Stimulated activated CD4-positive, alpha-beta T cell treated with anti-CD3 and anti-CD28 coated beads, Interleukin-4, amount 100 ng/mL, for 48 hours (primary cell): Measurements from ENCODE around the gene BNIPL.

Source experiments
- DNase-seq, 2 donors: peaks; one replicate each; pipeline ENCODE4 v3.0.0-alpha.2; 2020; ENCODE audit warnings: low read depth in 2 of 2

Gene BNIPL

DNA sequence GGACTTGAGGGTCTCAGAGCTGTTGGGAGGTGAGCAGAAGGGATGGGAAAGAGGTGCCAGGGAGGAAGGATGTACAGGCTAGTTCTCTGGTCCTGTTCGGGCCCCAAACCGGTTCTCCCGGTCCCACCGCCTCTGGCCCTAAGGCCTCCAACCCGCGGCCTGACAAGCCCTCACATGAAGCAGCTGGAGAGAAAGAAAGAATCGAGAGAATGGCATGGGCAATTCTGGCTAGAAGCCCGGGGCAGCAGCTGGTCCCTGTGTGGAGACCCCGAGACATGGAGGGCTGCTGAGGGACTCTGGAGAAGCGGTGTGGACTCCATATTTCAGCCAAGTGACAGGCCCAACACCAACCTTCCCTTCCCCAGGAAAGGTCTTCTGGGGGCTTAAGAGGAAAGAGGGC is 22.3 kb downstream of the BNIPL start:
- DNase-seq = no peak

GRCh38 chr1:151059109-151060006 is 23.0 kb downstream of the BNIPL start, which contains the start of gene CDC42SE1:
Gene CDC42SE1 (minus strand): TSS chr1:151059622. CDS start chr1:151055730, 3,892 bp downstream.
- peak; percentile 75 to 84 for DNase-seq

DNA sequence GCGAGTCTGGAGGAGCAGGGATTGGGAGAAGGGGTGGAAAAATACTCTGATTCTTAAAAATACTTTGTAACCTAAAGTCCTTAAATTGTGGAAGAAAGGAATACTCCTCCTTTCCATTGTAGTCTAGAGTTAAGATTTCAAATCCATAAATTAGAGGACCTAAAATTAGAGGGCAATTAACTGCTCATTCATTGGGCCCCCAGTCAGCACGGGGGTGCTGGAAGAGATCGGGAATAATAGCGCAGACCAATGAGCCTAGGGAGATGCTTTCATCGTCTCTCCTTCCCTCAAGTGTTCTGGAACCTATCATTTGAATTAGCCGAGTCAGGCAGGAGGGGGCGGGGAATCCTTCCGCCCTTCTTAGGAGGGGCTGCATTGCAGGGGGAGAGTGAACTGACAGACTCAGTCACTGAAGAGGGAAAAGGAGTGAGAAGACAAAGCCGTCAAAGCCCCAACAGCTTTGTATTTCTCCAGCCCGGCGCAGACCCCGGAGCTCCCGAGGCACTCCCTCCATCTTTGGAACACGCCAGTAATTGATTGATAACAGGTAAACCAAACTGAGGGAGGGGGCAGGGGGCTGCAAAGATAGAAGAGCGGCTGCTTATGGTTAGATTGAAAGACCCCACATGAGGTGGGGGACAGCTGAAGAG is 23.7 kb downstream of the BNIPL start, which contains the start of gene MLLT11:
TSS of gene MLLT11 (plus strand) at position 391 of the 650 bp plus-strand sequence. CDS start 6,828 bp downstream, outside the sequence.
- DNase-seq = no peak

- DNase-seq = no peak
These were observed 24.5 kb downstream of the BNIPL start for GRCh38 chr1:151060657-151061421.

- DNase-seq = no peak
These were observed 25.3 kb downstream of the BNIPL start for GRCh38 chr1:151061704-151062103.

DNA sequence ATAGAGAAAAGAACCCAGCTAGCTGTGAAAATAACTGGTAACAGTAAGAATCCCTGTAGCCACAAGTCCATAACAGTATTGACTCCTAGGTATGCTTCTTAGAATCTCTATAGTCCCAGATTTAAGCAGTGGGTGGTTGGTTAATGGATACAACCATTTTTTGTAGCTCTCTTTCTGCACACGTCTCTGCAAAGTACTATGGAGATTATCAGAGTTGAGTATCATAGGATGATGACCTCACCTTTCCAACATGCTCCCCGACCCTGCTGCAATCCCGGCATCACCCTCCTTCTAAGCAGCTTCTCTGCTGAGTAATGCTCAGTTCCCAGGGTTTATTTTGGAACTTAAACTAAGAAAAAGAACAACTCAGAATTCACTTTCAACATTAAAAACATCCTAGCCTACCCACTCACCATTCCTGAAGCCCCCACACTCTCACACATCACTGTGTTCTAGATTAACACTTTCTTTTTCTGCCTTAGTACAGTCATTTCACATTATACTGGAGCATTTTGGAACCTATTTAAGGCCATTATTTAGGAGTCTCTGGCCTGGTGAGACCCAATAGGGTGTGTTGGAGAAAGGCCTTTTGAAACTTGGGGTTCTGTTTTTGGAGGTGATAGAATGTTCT is 26.5 kb downstream of the BNIPL start:
- no peak for DNase-seq

- DNase-seq = no peak
These were observed 28.8 kb downstream of the BNIPL start for GRCh38 chr1:151065089-151065645.

DNA sequence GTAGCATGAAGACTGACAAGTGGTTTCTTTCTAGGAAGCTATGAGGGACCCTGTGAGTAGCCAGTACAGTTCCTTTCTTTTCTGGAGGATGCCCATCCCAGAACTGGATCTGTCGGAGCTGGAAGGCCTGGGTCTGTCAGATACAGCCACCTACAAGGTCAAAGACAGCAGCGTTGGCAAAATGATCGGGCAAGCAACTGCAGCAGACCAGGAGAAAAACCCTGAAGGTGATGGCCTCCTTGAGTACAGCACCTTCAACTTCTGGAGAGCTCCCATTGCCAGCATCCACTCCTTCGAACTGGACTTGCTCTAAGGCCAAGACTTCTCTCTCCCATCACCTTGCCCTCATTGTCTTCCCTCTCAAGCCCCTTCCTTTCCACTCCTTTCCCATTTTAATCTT is 30.8 kb downstream of the BNIPL start:
- no peak for DNase-seq

DNA sequence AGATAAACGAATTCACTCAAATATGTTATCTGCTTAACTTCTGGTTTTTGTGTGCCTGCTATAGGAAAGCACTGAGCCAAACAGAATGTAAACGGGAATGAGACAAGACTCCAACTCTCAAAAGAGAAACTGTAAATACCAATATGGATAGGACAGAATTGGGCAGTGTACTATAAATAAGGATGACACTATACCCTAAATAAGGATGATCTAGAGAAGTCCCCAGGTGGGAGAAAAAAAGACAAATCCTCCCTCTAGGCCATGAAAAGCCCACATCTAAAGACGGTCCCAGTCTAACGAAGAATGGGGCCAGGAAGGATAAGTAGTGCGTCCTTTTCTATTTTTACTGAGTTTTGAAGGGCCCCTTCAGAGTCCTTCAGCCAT is 32.7 kb downstream of the BNIPL start:
- DNase-seq = no peak

GRCh38 chr1:151070474-151071276 is 34.3 kb downstream of the BNIPL start, which contains the start of gene GABPB2:
Gene GABPB2 (plus strand): TSS chr1:151070761. CDS start chr1:151088190, 17,429 bp downstream.
- peak; percentile 88 to 89 for DNase-seq

DNA sequence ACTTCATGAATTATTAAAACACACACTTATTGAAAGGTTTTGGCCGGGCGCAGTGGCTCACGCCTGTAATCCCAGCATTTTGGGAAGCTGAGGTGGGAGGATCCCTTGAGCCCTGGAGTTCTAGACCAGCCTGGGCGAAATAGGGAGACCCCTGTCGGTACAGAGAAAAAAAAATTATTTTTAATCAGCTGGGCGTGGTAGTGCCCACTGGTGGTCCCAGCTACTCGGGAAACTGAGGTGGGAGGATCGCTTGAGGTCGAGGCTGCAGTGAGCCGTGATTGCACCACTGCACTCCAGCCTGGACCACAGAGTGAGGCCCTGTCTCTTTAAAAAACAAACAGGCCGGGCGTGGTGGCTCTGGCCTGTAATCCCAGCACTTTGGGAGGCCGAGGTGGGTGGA is 35.8 kb downstream of the BNIPL start:
- no peak for DNase-seq

DNA sequence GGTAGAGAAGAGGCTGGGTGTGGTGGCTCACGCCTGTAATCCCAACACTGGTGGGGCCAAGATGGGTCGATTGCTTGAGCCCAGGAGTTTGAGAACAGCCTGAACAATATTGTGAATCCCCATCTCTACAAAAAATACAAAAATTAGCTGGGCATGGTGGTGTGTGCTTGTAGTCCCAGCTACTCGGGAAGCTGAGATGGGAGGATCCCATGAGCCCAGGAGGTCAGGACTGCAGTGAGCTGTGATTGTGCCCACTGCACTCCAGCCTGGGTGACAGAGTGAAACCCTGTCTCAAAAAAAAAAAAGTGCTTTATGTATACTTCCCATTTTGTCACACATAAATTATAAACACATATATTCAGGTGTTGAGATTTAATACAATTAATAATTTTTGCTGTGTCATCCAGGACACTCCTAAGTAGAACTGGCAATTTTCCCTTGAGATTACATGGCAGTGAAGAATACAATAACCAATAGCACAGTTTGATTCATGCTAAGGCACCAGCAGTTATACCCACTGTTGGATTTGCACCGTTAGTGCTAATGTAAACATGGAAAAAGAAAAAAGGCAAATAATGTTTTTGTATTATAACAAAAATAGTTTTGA is 49.7 kb downstream of the BNIPL start:
- no peak for DNase-seq
